Ammon's horn (tissue), 1 donor: Measurements from ENCODE around the gene CHRD.

Experiments
- DNase-seq: peaks from one replicate; pipeline ENCODE4 v3.0.0-alpha.2; 2016; ENCODE audit warnings: low spot score

CHRD gene

DNA sequence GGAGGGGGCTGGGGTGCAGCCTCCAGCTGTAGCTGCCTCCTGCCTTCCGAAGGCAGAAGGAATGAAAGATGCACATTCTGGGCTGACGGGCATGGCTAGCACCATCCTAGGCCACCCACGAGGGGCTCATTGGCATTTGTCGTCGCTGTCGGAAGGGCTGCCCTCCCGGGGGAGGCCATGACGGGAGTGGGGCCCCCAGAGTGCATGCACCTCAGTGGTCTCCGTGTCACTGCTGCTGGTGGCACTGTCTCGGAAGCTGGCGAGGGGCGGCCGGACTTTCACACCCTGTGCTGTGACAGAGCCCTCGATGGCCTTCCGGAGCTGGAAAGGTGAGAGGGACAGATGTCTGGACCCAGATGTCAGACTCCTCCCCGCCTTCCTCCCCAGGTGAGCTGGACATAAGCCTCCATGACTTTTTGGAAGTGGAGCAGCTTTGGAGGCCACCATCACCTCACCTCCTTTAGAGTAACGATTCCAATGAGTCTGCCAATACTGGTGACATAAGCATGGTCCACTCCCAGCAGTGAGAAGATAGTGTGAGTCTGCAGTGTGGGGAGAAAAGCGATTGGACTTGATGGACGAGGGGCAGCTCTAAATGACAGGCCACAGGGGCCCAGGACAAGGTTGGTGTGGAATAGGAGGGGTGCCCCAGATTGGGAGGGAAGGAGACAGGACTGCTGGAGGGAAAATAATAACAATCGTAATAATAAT, 33.2 kb upstream of the CHRD start:
- DNase-seq, result no peak

DNA sequence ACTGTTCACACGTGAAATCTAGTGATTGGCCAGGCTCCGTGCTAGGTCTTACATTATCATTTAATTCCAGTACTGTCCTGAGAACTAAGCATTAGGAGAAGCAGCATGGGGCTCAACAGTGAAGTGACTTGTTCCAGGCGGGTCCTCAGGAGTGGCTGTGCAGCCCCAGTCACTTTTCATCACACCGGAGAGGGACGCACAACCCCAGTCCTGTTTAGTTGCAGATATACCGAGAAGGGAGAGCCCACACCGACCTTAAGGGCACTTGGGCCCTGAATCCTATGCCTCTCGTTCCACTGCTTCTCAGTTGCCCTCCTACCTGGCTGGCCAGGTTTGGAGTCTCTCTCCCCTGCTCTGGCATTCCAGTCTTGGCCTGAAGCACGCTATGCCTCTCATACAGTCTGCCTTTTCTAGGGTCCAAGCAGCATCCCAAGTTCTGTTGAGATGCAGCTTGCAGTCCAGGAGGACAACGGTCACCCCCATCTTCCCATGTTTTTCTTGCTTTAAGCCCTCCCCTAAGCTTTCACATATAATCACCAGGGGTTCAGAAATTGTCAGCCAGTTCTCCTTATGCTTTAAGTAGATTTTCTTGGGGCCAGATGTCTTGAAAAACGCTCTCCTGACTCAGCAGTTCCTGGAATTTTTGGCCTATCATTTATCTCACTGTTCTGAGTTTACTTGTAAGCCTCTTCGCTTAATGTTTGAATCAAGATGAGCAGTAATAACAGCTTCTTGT, 32.4 kb upstream of the CHRD start:
- no peak for DNase-seq

- DNase-seq, result no peak
Observed at GRCh38 chr3:184348057-184348382, 31.8 kb upstream of the CHRD start.

- DNase-seq, result peak; percentile 39
Observed at GRCh38 chr3:184349563-184350470, 30.0 kb upstream of the CHRD start.

- no peak for DNase-seq
Observed at GRCh38 chr3:184350618-184351017, 29.2 kb upstream of the CHRD start.

DNA sequence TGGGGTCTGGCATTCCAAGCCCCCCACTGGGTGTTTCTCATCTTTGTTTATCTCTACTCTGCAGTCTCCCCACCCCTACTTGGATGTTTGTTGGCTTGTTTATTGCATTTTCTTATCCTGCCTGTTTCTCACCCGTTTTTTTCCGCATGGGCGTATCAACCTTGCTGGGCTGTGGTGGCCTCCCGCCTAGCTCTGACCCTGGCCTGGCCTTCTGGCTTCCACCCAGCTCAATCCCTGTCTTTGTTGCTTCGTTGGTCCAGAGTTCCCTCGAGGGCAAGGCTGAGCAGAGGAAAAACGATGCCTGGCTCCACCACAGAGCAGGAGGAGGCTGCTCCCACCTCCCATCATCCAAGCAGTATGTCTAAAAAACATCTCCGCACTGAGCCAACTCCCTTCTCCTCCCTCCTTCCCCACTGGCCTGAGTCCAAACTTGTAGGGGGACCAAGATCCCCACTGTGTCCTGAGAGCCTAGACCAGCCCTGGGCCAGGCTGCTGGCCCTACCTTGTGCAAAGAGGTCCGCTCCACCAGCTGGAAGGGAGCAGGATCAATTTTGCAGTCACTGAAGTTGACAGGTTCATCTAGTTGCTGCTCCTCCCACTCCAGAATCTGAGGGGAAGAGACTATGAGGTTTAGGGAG, 28.2 kb upstream of the CHRD start:
- peak; percentile 33 for DNase-seq

DNA sequence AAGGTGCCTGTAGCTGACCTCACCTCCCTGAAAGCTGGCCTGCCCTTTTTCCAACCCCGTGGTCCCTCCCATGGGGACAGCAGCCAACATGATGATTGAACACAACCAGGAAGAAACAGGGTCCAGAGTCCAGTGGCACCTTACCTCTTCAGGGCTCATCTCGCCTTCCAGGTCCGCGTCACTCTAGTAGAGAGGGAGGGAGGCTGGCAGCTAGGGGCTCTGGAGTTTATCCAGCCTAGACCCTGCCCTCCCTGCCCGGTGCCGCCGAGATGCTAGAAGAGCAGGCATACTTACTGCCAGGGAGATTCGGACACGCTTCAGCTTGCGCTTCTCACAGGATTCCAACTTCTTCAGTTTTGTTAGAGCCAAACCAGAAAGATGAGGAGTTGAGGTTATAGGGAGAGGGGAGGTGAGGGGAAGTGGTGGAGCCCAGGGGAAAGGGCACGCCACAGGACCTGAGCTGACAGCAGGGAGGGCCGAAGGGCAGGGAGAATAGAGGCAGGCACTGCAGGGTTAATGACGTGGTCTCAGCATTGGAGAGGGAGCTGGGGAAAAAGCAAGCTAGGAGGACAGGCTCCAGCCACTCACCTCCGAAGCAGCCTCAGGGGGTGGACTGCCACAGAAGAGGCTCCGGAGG, 27.6 kb upstream of the CHRD start:
- DNase-seq, result no peak

DNA sequence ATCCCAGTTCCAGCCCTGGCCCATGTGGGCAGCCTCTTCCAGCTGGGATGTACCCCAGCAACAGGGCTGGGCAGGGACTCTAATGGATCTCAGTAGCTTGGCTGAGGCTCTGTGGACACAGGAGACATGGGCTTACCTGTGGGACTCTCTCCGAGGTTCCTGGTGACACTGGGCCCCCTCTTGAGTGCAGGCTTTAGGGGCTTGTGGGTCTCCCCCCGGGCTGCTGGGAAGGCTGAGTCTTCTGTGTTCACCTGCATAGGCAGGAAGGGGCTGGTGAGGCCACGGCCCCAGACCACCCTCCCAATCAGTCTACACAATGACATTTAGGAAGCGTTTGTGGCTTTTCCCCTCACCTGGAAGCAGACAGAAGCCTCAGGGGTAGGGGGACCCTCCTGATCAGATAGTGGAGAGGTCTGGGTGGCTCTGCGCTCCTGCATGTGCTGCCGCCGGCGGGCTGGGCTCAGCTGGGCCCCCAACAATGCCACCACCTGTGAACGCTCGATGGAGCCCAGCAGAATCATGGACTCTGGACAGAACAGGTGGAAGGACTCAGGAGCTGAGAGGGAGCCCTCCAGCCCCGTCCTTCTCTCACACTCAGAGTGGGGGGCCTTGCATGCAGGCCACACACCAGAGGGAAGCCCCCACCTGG, 26.8 kb upstream of the CHRD start:
- no peak for DNase-seq

DNA sequence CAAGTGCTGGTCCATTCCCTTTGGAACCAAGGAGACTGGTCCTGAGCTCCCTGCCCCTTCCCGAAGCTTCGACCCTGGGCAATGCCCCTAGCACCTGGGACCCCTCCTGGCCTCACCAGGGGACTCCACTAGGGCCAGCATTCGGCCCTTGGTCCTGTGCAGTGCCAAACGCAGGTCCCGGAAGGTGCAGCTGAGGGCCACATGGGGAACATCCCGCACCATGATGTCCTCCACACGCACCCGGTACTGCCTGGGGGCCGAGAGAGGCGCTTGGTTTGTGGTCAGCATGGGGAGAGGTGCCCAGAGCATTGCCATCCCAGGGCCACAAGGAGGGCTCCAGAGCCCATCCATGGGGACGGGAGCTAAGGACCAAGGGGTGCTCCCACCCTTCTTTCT, 26.3 kb upstream of the CHRD start:
- DNase-seq, result no peak

GRCh38 chr3:184354121-184354728, 25.6 kb upstream of the CHRD start:
- DNase-seq, result peak; percentile 38

GRCh38 chr3:184354754-184355153, 25.1 kb upstream of the CHRD start:
- no peak for DNase-seq

- DNase-seq, result no peak
Observed at GRCh38 chr3:184355261-184356040, 24.4 kb upstream of the CHRD start.

GRCh38 chr3:184357248-184358123, 22.4 kb upstream of the CHRD start:
- no peak for DNase-seq

- DNase-seq, result no peak
Observed at GRCh38 chr3:184358124-184358767, 21.6 kb upstream of the CHRD start.

DNA sequence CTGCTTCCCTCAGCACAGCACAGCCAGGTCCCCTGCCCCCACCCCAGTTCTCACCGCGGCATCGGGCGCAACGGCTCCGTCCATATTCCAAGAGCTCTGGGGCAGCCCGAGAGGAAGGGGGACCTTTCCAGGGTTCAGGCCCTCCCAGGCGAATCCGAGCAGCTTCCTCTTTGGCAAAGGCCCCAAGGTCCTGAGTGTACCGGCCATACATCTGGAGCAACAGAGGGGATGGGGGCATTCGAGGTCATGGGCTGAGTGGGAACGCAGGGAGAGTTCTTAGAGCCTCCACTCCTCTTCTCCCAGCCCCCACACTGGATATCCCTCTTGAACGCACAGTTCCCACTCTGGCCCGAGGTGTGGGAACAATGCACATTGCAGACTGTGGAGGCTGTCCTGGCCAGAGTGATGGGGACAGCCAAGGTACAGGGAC, 20.9 kb upstream of the CHRD start:
- no peak for DNase-seq

GRCh38 chr3:184359610-184360009, 20.2 kb upstream of the CHRD start:
- peak; percentile 85 for DNase-seq

GRCh38 chr3:184360070-184360928, 19.6 kb upstream of the CHRD start:
- DNase-seq, result peak; percentile 48
